Measurements from ENCODE around the gene AMER3.

AMER3 gene

DNA sequence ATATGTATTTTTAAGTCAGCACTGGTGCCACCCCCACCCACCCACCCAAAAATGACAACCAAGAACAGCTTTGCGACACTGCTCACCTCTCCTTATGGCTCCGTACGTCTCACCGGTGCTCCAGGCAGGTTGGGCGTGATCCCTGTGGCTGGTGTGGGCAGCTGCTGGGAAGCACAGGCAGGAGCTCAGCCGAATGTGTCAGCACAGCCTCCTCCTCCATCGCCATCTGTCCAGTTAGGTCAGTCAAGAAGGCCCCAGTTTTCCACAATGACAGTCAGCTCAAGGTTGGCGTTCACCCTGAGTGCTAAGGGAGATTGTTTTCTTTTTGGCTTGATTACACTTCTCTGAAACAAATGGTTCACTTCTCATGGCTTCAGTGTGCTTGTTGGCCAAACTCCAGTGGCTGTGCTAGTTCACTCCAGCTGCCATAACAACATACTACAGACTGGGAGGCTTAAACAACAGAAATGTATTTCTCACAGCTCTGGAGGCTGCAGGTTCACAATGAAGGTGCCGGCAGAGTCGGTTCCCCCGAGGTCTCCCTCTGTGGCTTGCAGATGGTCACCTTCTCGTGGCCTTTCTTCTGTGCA lies 30.2 kb downstream of the AMER3 start:
- DNase-seq, result no peak

DNA sequence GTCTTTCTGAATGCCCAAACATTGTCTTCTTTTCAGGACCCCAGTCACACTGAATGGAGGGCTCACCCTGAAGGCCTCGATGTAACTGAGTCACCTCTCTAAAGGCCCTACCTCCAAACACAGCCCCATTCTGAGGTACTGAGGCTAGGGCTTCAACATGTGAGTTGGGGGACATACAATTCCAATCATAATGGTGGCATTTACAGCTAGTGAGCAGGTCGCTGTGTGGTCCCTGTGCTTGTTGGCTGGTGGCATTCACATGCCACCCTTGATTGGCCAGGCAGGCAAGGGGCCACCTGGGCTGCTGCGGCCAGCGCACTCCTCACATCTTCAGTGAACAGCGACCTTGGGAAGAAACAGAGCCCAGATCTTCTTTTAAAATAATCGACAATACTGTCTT lies 30.7 kb downstream of the AMER3 start:
- DNase-seq, result no peak

DNA sequence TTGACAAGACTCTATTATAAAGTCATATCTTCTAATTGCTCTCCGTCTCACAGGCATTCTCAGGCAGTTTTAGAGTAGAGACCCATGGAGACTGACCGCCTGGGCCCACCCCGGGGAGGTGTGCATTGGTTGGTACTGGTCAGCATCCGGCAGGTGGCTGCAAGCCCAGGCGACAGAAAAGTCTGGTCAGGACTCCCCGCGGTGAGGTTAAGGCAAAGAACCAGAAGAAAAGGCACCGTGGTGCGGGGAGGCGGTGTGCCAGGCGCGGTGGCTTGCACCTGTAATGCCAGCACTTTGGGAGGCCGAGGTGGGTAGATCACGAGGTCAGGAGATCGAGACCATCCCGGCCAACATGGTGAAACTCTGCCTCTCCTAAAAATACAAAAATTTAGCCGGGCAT lies 32.5 kb downstream of the AMER3 start:
- DNase-seq, result no peak

DNA sequence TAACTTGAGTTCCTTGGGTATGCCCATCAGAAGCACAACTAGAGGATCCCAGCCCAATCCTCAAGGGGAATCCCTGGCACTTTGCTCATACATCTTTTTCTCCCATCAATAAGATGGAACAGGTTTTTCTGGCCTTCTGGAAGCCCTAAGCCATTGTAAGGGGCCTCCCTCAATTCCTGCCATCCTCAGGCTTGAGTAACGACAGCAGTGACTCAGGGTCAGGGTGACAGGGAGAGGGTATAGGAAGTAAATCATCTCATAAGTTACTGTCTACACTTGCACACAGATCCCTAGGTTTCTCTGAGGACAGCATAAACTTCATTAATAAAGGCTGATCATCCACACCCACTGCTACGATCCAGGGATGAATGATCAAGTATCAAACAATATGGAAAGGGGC lies 35.0 kb downstream of the AMER3 start:
- no peak for DNase-seq

DNA sequence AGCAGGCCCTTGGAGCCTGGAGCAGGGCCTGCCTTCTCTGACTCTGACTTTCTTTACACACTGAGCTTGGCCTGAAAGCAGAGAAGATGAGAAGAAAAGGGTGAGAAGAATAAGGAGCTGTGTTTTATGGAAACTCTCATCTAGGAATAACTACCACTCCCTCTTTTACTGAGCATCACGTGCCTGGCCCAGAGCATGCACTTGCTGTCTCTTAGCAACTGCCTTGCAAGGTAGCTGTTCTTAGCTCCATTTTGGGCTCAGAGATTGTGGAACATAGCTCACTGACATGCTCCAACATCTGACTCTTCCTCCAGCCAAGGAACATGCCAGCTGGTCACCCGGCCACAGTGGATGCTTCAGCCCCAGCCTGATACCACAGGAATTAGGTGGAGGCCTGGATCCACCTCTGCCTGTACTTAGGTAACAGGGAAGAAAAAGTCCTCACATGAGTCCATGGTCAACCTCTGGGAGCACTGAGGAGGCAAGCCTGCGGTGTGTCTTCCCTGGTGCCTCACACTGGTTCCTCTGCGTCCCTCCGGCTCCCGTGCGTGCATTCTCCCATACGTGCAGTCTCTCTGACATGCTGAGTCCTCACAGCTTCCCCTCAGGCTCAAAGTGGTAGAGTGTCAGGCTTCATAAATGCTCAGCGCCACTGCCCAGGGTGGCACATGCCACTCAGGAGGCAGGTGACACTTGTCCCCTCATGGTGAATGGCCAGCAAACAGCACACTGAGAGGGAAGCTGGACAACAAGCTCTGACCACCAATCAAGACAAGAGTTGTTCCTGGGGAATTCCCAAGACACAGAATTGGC lies 35.7 kb downstream of the AMER3 start:
- DNase-seq, result no peak

DNA sequence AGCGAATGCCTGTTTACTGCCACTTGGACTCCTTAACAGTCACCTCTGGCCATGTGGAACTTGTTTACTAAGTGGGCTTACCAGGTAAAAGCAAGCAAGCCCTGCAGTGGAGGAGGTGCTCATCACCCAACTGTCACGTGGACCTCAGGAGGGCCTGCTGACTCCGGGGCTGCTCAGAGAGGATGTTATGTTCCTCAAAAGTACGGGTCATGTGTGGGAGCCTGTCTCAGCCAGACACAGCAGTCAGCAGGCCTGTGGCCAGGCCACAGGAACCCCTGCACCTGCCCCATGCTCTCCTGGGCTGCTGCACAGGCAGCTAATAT lies 36.2 kb downstream of the AMER3 start:
- no peak for DNase-seq

DNA sequence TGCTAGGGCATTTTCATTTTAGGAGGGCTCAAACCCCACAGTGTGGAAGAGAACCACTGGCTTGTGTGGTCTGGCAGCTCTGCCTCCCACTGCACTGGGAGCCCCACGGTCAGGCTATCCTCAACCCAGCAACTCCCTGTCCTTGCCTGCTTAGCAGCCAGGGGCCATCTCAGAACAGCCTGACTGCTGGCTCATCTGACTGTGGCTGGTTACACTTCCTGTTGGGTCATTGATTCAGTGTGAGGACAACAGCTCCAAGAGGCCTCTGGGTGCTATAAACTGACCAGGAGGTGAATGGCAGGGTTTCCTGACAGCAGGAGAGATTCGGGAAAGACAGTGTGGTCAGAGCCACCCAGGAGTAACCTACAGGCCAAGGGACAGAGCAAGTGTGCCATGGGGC lies 40.1 kb downstream of the AMER3 start:
- DNase-seq, result no peak

DNA sequence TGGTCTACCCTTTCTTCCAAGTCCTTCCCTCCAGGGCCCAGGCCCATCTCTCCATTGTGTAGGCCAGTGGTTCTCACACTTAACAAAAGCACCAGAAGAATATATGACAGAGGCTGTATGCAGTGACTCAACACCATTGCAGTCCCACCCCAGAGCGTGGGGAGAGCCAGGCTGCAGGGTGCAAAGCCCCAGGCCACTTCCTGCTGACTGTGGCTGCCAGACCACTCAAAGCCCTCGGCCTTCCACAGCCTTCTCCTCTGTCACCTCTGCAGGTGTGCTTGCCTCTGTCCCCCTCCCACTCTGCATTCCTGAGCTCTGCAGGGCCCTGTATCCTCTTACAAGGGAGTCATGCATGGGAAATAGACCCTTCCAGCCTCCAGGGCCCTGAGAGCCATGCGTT lies 41.0 kb downstream of the AMER3 start:
- no peak for DNase-seq

DNA sequence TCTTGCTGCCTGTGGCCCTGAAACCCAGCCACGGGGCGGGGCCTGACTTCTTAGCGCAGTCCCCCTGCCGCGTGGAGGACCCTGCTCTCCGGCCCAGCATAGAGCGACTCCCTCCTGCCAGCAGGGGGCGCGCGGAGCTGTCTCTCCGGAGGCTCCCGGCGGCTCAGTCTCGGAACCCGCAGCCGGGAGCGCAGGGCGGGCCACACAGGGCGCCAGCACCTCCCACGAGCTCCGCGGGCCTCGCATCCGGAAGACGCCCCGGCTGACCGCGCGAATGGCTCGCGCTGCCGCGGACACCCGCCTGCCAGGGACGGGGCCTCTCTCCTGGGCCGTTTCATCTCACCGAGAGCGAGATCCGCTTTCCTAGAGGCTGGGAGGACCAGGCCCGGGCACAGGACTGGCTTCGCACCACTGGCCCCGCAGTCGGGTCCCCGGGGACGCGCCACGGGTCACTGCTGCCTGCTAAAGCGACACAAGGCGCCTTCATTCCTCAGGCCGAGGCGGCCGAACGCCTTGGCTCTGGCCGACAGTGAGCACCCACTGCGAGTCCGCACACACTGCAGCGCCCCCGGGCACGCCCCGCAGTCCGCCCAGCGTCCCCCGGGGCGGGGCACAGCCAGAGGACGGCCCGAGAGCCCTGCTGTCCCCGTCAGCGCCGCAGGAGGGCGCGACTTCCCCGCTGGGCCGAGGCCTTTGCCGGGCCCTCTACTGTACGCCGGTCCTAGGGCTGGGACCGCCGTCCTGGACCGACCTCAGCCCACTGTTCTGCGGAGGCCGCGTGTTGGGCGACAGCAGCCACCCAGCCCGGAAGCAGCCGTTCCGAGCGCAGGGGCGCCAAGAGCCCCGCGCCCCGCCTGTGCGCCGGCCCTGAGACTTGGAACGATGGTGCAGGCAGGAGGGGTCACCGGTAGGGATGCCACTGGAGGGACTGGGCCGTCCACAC lies 42.4 kb downstream of the AMER3 start:
- peak; percentile 88 for DNase-seq

DNA sequence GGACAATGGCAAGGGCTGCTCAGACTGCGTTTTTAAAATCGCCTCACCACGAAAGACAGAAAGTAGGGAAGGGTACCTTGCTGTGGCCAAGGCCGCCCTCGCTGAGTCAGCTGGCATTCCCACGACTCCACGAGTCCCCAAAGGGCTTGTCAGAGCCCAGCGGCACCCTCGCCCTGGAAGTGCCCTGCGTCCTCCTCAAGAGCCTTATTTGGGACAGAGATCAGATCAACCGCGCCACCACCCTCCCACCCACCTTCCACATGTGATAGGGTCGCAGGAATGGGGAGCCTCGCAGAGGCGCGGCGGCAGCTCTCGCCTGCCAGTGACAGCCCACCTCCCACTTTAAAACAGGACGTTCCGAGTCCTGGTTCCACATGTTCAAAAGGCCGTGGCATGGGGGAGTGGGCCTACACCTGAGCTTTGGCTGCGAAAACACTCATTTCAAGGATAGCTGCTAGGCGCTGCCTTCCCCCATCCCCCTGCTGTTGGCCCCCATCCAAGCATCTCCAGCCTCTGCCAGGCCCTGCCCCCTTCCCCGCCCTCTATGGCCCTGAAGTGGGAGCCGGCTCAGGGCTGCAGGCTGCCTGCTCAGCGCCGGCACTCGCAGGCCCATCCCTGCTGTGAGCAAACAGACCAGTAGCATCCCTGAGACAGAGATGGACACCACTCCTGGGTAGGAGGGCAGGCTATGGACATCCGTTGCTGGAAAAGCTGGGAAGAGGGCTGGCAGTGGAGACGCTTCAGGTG lies 43.3 kb downstream of the AMER3 start:
- DNase-seq, result peak; percentile 36

DNA sequence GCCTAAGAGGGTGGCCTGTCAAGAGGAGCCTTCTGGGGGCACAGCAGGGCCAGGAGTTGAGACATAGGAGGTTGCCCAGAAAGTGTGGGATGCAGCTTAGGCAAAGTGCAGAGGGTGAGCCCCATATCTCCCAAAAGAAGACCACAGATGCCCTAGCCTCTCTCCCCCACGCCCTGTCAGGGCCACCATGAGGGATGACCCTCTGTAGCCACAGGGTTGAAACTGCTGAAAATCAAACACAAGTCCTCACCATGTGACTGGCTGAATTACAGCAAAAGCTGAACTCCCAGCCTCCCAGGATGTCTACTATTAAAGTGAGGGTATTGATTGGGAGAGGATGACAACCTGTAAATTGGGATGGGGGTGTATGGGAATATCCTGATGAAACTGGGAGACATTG lies 44.0 kb downstream of the AMER3 start:
- no peak for DNase-seq

DNA sequence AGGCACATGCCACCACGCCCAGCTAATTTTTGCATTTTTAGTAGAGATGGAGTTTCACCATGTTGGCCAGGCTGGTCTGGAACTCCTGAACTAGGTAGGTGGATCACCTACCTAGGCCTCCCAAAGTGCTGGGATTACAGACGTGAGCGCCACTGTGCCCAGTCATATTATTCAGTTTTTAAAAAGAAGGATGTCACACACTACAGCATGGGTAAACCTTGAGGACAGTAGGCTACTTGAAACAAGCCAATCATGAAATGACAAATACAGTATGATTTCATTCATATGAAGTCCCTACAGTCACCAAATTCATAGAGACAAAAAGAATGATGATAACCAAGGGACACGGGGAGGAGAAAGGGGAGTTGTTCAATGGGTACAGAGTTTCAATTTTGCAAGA lies 50.3 kb downstream of the AMER3 start:
- DNase-seq, result no peak

DNA sequence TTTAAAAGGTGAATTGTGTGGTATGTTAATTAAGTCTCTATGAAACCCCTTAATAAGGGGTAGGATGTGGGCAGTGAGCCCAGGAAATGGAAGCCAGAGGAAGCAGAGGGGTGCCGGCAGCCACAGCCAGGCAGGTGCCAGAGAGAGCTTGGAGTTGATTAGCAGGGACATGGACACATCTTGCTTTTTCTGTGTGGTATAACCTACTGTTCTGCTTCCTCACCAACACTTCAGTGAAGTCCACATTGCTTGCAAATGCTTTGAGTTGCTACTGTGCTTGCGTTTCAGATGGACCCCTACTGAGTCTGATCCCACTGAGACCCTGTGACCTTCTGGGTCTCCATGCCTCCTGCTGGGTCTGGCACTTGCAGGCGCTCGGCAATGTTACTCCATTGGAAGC lies 51.0 kb downstream of the AMER3 start:
- no peak for DNase-seq

DNA sequence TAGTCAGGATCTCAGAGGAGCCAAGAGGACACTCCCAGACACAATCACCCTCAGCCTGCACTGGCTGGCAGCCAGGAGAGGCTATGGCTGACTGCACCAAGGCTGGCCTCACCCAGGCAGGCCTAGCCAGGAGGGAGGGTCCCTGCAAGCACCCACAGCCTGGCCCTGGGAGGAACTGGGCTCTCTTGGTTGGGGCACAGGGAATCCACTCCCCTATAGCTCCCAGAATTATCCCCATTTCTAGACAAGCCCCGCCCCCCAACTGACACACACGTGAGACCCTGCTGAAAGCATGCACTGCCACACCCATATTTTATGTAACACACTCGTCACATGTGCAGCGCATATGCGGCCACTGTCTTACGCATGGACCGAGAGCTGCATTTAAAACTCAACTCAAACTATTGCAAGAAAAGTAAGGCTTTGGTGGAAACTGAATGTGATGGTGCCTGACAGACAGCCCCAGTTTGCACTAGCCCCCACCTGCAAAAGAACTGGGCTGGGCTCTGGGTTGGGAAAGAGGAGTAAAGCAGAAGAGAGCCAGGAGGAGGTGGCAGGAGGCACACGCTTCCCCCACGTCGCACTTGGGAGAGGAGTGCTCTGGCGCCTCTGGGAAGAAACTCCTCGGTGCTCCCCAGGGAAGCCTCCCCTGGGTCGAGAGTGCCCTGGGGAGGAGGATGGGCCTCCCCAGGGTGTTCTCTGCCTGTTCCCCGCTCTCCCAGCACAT lies 52.5 kb downstream of the AMER3 start:
- DNase-seq, result no peak

DNA sequence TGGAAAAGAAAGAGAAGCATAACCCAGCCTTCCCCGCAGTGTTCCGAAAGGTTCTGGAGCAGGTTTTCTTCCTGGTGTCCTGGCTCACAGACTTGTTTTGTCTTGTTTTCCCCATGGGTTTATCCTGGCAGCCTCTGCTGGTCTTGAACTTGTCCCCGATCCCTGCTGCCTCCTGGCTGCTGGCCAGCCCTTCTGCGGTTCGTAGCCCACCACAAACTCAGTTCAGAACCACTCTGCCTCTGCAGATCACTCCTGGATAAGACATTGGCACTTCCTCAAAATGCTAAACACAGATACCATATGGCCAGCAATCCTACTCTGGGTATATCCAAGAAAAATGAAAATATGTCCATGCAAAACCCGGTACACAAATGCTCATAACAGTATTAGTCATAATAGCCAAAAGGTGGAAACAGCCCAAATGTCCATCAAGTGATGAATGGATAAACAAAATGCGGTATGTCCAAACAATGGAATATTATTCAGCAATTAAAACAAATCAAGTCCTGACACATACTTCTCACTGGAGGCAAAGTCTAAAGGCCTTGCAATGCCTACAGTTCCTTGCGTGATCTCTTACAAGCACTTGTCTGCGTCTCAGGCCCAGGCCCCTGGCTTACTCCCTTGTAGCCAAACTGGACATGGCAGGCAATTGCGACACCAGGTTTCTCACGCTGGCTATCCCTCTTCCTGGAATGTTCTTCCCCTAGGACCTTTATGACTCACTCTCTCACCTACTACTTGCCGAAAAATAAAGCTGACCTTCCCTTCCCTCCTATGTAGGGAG lies 53.3 kb downstream of the AMER3 start:
- DNase-seq, result no peak

DNA sequence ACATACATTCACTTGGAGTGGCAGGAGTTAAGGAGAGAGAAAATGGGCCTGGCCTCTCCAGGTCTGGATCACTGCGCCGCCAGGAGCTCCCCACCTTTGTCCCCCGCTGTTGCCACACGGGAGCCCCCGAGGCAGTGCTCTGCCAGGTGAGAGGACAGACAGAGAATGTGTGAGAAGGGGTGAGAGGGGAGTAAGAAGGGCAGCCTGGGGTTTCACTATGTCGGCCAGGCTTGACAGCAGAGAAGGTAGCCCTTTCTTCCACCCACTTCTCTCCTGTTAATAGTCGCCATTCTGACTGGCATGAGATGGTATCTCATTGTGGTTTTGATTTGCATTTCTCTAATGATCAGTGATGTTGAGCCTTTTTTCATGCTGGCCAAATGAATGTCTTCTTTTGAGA lies 55.1 kb downstream of the AMER3 start:
- no peak for DNase-seq

DNA sequence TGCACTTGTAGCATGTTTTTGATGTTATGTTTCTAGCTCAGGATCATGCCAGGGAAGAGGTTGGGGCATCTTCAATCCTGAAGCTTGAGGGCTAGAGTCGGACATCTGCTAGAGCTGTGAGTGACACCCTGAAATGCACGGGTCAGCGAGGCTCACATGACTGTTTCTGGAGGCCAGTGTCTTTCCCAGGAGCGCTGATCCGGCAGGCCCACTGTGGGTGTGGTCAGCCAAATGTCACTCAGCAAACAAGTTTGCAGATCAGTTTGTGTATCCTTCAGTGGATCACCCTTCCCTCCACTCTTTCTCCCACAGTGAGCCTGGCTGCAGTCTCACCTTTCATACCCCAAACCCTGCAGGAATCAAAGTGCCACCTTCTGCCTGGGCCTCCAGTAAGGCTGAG lies 58.4 kb downstream of the AMER3 start:
- no peak for DNase-seq

DNA sequence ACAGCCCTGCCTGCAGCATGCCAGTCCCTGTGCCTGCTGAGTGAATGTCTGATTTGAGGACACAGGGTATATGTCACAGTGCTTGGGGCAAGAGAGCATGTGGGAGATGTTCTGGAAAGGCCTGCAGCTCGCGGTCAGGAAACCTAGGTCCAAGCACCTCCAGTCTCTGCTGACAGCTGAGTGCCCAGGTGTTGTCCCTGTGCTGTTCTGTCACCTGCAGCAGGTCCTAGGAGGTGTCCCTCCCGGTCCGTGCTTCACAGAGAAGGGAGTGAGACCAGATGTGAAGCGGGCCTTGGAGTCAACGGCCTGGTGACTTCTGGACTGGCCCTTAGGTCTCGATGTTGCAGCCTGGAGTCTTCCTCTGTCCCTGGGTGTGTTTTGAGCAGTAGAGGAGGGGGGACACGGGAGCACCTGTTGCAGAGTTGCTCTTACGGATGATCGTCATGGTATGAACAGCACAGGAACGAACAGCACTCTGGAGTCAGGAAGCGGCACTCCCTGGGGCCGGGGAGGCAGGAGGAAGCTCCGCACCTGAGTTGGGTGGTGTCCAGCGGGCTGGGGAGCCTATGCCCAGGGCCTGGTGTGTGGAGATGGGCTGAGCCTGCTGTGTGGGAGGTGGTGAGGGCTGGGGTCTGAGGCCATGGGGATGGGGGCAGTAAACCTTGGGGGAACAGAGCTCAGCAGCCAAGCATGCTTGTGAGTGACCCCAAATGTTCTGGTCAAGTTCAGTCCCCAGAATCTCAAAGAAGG lies 59.8 kb downstream of the AMER3 start:
- no peak for DNase-seq

All from fibroblast of skin of scalp (primary cell).